Smooth muscle cell (in vitro differentiated cells): ENCODE results near the gene PLEKHO1. TPM values are rescaled to one million over a fixed set of nuclear protein-coding genes. Genes with fewer than 3 reads are reported as not detected.
A peak's percentile ranks its signal among the peaks of the same experiment; 100 is the strongest.

Experiments
- DNase-seq: peaks from one replicate; lab custom pipeline; 2025; ENCODE audit not compliant: unreplicated experiment; lab: John Stamatoyannopoulos, UW
- H2AFZ ChIP-seq: fragments of 200-600 bp; sonication (generic); 2 replicates; pipeline ENCODE4 v1.6.0; 2016; ENCODE audit warnings: antibody characterized with exemption, low read depth, mild to moderate bottlenecking
- H3F3A ChIP-seq: fragments of 200-600 bp; sonication (generic); 2 replicates; pipeline ENCODE4 v1.6.0; 2017; ENCODE audit warnings: antibody characterized with exemption, low read depth
- H3K27ac ChIP-seq: fragments of 200-600 bp; sonication (generic); 2 replicates; pipeline ENCODE4 v1.5.1; 2016; ENCODE audit warnings: low read depth, mild to moderate bottlenecking
- H3K27me3 ChIP-seq: fragments of 200-600 bp; sonication (generic); 2 replicates; pipeline ENCODE4 v1.6.1; 2016; ENCODE audit warnings: low read depth, mild to moderate bottlenecking
- H3K36me3 ChIP-seq: fragments of 200-600 bp; sonication (generic); 2 replicates; pipeline ENCODE4 v1.5.1; 2016; ENCODE audit warnings: low read depth
- H3K4me1 ChIP-seq: fragments of 200-600 bp; sonication (generic); 2 replicates; pipeline ENCODE4 v1.5.1; 2016; ENCODE audit warnings: low read depth
- H3K4me2 ChIP-seq: fragments of 200-600 bp; sonication (generic); 2 replicates; pipeline ENCODE4 v1.6.0; 2016; ENCODE audit warnings: mild to moderate bottlenecking
- H3K4me3 ChIP-seq: fragments of 200-600 bp; sonication (generic); 2 replicates; pipeline ENCODE4 v1.5.1; 2016; ENCODE audit warnings: mild to moderate bottlenecking
- H3K79me2 ChIP-seq: fragments of 200-600 bp; sonication (generic); 2 replicates; pipeline ENCODE4 v1.6.0; 2016; ENCODE audit warnings: low read depth, mild to moderate bottlenecking
- H3K9ac ChIP-seq: fragments of 200-600 bp; sonication (generic); 2 replicates; pipeline ENCODE4 v1.6.0; 2016; ENCODE audit warnings: low read depth
- H3K9me3 ChIP-seq: fragments of 200-600 bp; sonication (generic); replicated peaks from 2 replicates; pipeline ENCODE4 v1.5.1; 2016; ENCODE audit warnings: low read depth
- H4K20me1 ChIP-seq: fragments of 200-600 bp; sonication (generic); 2 replicates; pipeline ENCODE4 v1.6.0; 2016; ENCODE audit warnings: low read depth
- CTCF ChIP-seq: fragments of 200-600 bp; sonication (generic); IDR thresholded peaks from 2 replicates; pipeline ENCODE4 v1.5.1; 2017; ENCODE audit warnings: borderline replicate concordance, mild to moderate bottlenecking, antibody characterized with exemption; ENCODE audit not compliant: insufficient read depth, poor library complexity, severe bottlenecking
- WGBS: methylation state at CpG from one replicate; pipeline ENCODE4 v1.1.7; 2016; ENCODE audit warnings: low lambda C conversion rate; 5-methylcytosine and 5-hydroxymethylcytosine counted together
- polyA plus RNA-seq: library from polyadenylated mRNA; unstranded; fragments of >200 nt; fragmentation: Nextera tagmentation; extraction: Ambion mirVana; gene quantifications from 2 replicates; pipeline ENCODE4 v1.2.1, GENCODE V29; 2016
- total RNA-seq: library from RNA; depleted of rRNA; stranded (reverse); fragments of >200 nt; gene quantifications from 2 replicates; pipeline ENCODE4 v1.2.3, GENCODE V29; 2014

Gene PLEKHO1
- total and polyA plus RNA-seq, 2 experiments from 2014 or later, result 48.5 to 75.5 TPM

- Histone ChIP-seq H3K4me3 (no peak overlapping the region), H3K9ac (no peak overlapping the region), H3K4me2 (no peak overlapping the region), H3F3A (peaks cover 13% of the 10 kb centered on the region), H3K36me3 (peaks cover 10% of the 10 kb centered on the region), H3K79me2 (peaks cover 40% of the 10 kb centered on the region), H3K4me1 (peaks cover 9% of the 10 kb centered on the region), H3K9me3 (no peaks in the 10 kb centered on the region), H3K27ac (peak overlapping the region; percentile 38), H2AFZ (no peak overlapping the region), H3K27me3 (no peaks in the 10 kb centered on the region), H4K20me1 (peaks cover 20% of the 10 kb centered on the region)
- WGBS, result 76% methylated on average over 4 of the region's 4 CpGs
- no peak for TF ChIP-seq CTCF
- DNase-seq, result no peak
Measured at GRCh38 chr1:150154143-150154542, 4.4 kb downstream of the PLEKHO1 start.

- Histone ChIP-seq H3K9me3 (no peaks in the 10 kb centered on the region), H4K20me1 (peaks cover 20% of the 10 kb centered on the region), H3K4me3 (no peak overlapping the region), H3K27me3 (no peaks in the 10 kb centered on the region), H3K4me1 (peaks cover 10% of the 10 kb centered on the region), H3F3A (peaks cover 13% of the 10 kb centered on the region), H3K4me2 (no peak overlapping the region), H3K9ac (no peak overlapping the region), H2AFZ (no peak overlapping the region), H3K79me2 (peaks cover 37% of the 10 kb centered on the region), H3K27ac (peak overlapping the region; percentile 44), H3K36me3 (peaks cover 10% of the 10 kb centered on the region)
- WGBS, result 97% methylated on average over 13 of the region's 13 CpGs
- no peak for TF ChIP-seq CTCF
- no peak for DNase-seq
Measured at GRCh38 chr1:150155413-150156071, 5.8 kb downstream of the PLEKHO1 start.

GRCh38 chr1:150156868-150157603, 7.3 kb downstream of the PLEKHO1 start:
- H3K4me1 ChIP-seq, result peaks cover 14% of the 10 kb centered on the region
- 82% methylated on average over 16 of the region's 16 CpGs for WGBS
- DNase-seq, result no peak

More at GRCh38 chr1:150156868-150157603, 7.3 kb downstream of the PLEKHO1 start:
- Histone ChIP-seq H3K27ac (peak overlapping the region; percentile 44), H3K79me2 (peaks cover 22% of the 10 kb centered on the region), H3F3A (peaks cover 13% of the 10 kb centered on the region), H3K9me3 (no peaks in the 10 kb centered on the region), H3K36me3 (peaks cover 10% of the 10 kb centered on the region), H3K9ac (no peak overlapping the region), H3K4me2 (no peak overlapping the region), H3K27me3 (no peaks in the 10 kb centered on the region), H4K20me1 (peaks cover 12% of the 10 kb centered on the region), H3K4me3 (no peak overlapping the region), H2AFZ (no peak overlapping the region)
- TF ChIP-seq CTCF, result no peak
